ENCODE results near the gene ASAP2.

The ASAP2 gene

DNA sequence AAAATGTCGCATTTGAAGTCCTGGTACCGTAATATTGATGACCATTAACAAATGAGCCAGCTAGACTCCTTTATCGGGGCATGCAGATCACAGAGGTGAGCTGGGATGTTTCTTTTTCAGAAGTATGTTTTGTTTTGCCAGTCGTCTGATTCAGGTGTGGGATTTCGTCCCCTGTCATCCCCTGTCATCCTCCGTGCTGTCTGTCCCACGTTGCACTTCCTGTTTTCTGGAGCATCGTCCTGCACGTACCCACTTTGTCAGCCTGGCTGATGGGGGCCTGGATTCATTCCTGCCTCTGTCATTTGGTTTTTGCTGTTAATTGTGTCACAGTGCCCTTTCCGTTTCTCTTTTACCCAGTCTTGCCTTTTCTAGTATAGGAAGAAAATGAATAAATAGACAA is 72.8 kb downstream of the ASAP2 start:
- no peak for DNase-seq

GRCh38 chr2:9280224-9280623 is 73.6 kb downstream of the ASAP2 start:
- DNase-seq: peak; percentile 31

- no peak for DNase-seq
Measured at GRCh38 chr2:9281145-9281544, 74.5 kb downstream of the ASAP2 start.

DNA sequence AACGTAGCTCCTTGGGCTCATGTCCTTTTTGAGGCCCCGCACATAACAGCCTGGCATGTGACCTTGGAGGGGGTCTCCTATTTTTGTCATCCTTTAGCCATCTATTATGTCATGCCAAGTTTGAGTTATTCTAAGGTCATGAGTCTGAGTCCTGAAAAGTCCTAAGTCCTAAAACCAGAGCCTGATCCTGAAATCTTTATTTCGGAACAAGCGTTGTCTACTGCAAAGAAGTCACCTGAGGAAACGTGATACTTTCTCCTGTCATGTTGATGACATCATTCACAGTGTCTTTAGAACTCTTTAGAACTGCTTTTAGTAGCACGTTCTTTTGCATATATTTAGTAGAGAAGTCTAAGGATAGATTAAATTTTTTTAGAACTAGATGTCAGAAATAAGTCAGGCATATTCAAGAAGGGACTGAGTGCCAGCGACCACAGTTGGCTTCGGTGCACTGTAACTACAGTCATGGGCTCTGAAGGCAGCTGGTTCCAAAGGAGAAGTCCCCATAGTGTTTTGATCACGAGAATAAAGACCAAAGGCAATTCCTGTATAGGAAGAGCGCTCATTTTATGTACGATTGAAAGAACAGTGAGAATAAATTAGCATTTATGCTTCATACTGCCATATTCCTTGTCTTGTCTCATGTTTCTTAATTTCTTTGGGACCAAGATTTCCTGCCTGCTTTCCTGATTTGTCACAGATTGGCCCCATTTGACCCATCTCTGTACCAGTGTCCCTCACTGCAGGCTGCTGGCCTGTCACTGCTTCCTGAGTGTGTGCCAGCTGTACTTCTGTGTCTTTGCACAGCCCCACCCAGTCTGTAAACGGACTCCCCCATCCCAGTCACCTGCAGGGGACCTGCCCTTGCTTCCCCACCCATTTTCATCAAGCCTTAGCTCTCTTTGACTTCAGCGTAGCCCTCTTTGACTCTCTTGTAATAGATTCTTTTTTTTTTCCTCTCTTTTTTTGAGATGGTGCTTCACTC is 75.8 kb downstream of the ASAP2 start:
- no peak for DNase-seq

- no peak for DNase-seq
Measured at GRCh38 chr2:9284521-9285297, 78.1 kb downstream of the ASAP2 start.

- no peak for DNase-seq
Measured at GRCh38 chr2:9285385-9285920, 78.8 kb downstream of the ASAP2 start.

- no peak for DNase-seq
Measured at GRCh38 chr2:9285921-9286320, 79.3 kb downstream of the ASAP2 start.

- no peak for DNase-seq
Measured at GRCh38 chr2:9286554-9287399, 80.2 kb downstream of the ASAP2 start.

DNA sequence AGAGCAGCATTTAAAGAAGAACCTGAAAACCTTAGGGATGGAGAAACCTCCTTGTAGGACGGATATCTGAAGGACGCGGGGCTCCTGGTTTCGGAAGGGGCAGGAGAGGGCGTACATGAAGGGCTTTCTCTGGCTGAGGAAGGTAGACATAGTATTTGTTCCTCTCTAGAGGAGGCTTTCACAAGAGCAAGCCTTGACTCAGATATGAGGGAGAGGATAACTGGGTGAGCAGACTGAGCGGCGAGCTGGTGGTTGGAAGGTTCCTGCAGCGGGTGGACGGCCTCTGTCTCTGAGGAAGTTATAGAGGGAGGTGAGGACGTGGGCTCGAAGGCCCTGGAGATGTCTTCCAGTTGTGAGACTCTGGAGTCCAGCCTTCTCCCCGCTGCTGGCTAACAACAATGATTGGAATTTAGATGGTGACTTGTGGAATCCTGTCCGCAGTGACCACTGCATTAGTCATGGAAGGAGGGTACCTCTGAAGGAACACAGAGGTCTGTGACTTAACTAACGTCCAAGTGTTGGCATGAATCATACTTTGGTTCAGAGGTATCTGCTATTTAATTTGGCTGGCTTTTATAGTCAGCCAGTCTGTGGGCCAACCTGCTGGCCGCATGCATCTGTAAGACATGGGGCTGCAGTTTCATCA is 80.9 kb downstream of the ASAP2 start:
- no peak for DNase-seq

GRCh38 chr2:9288233-9288632 is 81.6 kb downstream of the ASAP2 start:
- no peak for DNase-seq

GRCh38 chr2:9288681-9289338 is 82.2 kb downstream of the ASAP2 start:
- DNase-seq: no peak

DNA sequence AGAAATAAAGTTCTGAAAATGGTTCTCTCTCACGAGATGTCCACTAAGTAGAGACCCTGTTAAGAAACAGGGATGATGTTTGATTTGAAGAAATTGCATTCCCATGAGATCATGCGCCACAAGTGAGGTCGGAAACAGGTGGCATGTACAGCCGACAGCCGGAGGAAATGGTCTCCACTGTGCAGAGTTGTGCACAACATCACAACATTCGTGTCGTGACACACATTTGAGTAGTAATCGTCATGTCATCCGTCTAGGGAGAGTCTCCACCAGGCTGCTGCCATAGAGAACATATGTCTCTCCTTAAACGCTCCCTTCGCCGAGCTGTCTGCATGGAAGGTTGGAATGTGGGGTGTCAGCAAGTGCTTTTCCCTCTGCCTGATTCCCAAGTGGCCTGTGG is 84.7 kb downstream of the ASAP2 start:
- no peak for DNase-seq

DNA sequence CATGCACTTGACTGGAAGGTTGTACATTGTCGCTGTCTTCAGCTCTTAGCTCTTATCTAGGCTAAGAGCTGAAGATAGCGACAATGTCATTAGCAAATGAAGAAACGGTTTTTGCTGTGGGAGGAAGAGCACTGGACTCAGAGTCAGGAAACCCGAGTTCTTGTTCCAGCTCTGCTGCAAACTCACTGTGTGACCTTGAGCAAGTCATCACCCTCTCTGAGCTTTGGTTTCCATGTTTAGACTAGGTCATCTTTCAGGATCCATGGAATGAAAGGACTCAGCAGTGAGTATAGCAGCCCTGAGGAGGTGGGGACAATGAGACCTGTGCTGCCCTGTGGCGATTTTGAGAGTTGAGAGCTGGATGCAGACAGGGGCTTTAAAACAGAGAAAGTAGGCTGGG is 85.3 kb downstream of the ASAP2 start:
- DNase-seq: no peak

GRCh38 chr2:9292426-9292825 is 85.8 kb downstream of the ASAP2 start:
- DNase-seq: no peak

DNA sequence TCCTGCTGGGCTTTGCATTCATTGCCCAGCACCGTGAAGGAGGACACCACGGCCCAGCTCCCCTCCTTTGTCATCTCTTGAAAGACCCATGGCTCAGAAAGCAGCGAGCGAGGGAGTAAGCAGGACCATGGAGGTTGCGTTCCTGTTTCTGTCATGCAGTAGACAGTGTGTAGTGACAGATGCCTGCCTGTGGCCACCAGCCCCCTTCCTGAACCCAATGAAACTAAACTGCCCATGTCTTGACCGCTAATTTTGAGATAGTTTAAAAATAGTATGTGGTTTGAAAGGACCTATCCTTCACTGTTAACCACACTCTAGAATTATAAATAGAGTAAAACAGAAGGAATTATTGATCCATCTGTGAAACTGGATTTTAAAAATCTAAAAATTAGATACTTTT is 88.2 kb downstream of the ASAP2 start:
- no peak for DNase-seq

GRCh38 chr2:9296559-9296958 is 89.9 kb downstream of the ASAP2 start:
- no peak for DNase-seq

- DNase-seq: no peak
Measured at GRCh38 chr2:9297156-9297555, 90.5 kb downstream of the ASAP2 start.

- DNase-seq: no peak
Measured at GRCh38 chr2:9297807-9298206, 91.2 kb downstream of the ASAP2 start.

GRCh38 chr2:9298583-9298982 is 92.0 kb downstream of the ASAP2 start:
- DNase-seq: no peak

DNA sequence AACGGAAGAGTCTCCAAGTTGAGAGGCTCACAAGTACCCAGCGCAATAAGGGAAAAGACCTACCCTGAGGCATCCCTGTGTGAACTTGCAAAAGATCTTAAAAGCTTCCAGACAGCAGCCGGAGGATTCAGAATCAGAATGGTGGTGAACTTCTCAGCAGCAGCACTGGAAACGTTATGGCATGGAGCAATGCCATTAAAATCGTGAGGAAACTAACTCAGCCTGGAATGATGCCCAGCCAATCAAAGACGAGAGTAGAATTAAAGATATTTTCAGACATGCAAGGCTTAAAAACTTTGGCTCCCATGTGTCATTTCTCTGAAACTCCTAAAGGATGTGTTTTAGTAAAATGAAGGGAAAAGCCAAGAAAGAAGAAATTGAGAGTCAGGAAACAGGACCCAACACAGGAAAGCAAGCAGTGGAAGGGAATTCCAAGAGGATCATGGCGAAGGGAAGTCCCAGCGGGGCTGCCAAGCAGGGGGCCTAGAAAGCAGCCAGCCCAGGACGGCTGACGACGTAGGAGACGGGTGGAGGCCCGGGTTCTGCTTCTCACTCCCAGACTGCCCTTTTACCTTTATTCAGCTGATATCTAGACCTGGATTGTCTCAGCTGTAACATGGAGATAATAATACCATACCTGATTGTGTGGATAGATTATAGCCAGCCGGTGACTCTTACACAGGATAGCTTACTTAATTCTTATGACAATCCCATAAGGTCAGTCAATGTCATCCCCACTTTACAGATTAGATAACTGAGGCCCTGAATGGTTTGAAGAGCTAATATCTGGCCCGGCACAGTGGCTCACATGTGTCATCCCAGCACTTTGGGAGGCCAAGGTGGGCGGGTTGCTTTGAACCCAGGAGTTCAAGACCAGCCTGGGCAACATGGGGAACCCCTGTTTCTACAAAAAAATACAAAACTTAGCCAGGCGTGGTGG is 92.8 kb downstream of the ASAP2 start:
- no peak for DNase-seq

GRCh38 chr2:9300214-9300613 is 93.6 kb downstream of the ASAP2 start:
- DNase-seq: no peak

All from NCI-H2029 (cell line).